OCI-LY3 (cell line): Measurements from ENCODE around the gene DSTYK.

Experiments
- H2AFZ ChIP-seq: fragments of 200-600, 300-600 bp; shearing (Covaris generic); 2 replicates; pipeline ENCODE4 v1.6.0; 2014; ENCODE audit warnings: antibody characterized with exemption, low read depth, low read length
- H3K27ac ChIP-seq: fragments of 200-600, 300-600 bp; sonication (generic); 2 replicates; pipeline ENCODE4 v1.5.1; 2014; ENCODE audit warnings: mild to moderate bottlenecking, low read length, moderate library complexity, mixed read lengths
- H3K27me3 ChIP-seq: fragments of 200-600, 300-600 bp; sonication (generic); 2 replicates; pipeline ENCODE4 v1.6.1; 2014; ENCODE audit warnings: low read depth, low read length, mixed read lengths
- H3K36me3 ChIP-seq: fragments of 200-600, 300-600 bp; sonication (generic); replicated peaks from 2 replicates; pipeline ENCODE3; 2014; ENCODE audit warnings: low read depth, low read length, mixed read lengths
- H3K4me1 ChIP-seq: fragments of 300-600, 200-600 bp; sonication (generic); 2 replicates; pipeline ENCODE4 v1.6.1; 2014; ENCODE audit warnings: low read length, mixed read lengths
- H3K4me2 ChIP-seq: fragments of 200-600, 300-600 bp; sonication (generic); 2 replicates; pipeline ENCODE4 v1.6.1; 2014; ENCODE audit warnings: low read length, mixed read lengths
- H3K4me3 ChIP-seq: fragments of 300-600, 200-600 bp; sonication (generic); 2 replicates; pipeline ENCODE4 v1.5.1; 2014; ENCODE audit warnings: antibody characterized with exemption, mild to moderate bottlenecking, low read length, moderate library complexity
- H3K79me2 ChIP-seq: fragments of 300-600, 200-600 bp; shearing (Covaris generic); 2 replicates; pipeline ENCODE4 v1.6.1; 2014; ENCODE audit warnings: mild to moderate bottlenecking, low read length, mixed read lengths
- H3K9ac ChIP-seq: fragments of 300-600, 200-600 bp; shearing (Covaris generic); 2 replicates; pipeline ENCODE4 v1.6.0; 2014; ENCODE audit warnings: mild to moderate bottlenecking, low read length, moderate library complexity
- H3K9me3 ChIP-seq: fragments of 200-600, 300-600 bp; shearing (Covaris generic); 2 replicates; pipeline ENCODE4 v1.6.1; 2014; ENCODE audit warnings: low read length, mixed read lengths; ENCODE audit not compliant: insufficient read depth
- H4K20me1 ChIP-seq: fragments of 200-600, 300-600 bp; sonication (generic); 2 replicates; pipeline ENCODE4 v1.6.1; 2016; ENCODE audit warnings: low read length, mixed read lengths; ENCODE audit not compliant: insufficient read depth
- EZH2phosphoT487 ChIP-seq: fragments of 200-600 bp; shearing (Covaris generic); IDR thresholded peaks from 2 replicates; pipeline ENCODE4 v1.6.1; 2018; ENCODE audit warnings: antibody characterized with exemption, mixed run types, low read depth
- TF ChIP-seq, protein P1 (sequence below): fragments of 200-600, 300-600 bp; sonication (generic); IDR thresholded peaks from 2 replicates; pipeline ENCODE4 v1.5.1; 2014; ENCODE audit warnings: antibody characterized with exemption, low read length, low read depth

The DSTYK gene

DNA sequence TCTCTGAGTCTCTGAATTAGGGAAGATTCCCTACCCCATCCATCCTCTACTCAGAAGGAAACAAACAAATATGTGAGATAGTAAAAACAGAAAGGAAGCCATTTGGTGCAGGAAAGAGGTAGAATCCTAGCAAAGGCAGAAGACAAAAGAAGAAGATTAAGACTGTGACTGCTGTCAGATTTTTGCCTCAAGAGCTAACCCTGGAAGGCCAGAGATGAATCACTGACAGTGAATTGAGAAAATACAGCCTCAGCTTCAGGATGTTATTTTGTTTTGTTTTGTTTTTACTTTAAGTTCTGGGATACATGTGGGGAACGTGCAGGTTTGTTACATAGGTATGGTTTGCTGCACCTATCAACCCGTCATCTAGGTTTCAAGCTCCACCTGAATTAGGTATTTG lies 31.7 kb downstream of the DSTYK start:
- H3K27ac ChIP-seq = no peak overlapping the region
- no peak overlapping the region for H3K4me3 ChIP-seq
- H3K79me2 ChIP-seq = no peaks in the 10 kb centered on the region
- H3K36me3 ChIP-seq = no peaks in the 10 kb centered on the region
- TF ChIP-seq EZH2phosphoT487 = no peak
- TF ChIP-seq, protein P1, sequence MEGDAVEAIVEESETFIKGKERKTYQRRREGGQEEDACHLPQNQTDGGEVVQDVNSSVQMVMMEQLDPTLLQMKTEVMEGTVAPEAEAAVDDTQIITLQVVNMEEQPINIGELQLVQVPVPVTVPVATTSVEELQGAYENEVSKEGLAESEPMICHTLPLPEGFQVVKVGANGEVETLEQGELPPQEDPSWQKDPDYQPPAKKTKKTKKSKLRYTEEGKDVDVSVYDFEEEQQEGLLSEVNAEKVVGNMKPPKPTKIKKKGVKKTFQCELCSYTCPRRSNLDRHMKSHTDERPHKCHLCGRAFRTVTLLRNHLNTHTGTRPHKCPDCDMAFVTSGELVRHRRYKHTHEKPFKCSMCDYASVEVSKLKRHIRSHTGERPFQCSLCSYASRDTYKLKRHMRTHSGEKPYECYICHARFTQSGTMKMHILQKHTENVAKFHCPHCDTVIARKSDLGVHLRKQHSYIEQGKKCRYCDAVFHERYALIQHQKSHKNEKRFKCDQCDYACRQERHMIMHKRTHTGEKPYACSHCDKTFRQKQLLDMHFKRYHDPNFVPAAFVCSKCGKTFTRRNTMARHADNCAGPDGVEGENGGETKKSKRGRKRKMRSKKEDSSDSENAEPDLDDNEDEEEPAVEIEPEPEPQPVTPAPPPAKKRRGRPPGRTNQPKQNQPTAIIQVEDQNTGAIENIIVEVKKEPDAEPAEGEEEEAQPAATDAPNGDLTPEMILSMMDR = no peak
- H3K4me1 ChIP-seq = no peaks in the 10 kb centered on the region
- no peak overlapping the region for H3K4me2 ChIP-seq
- H3K9ac ChIP-seq = no peak overlapping the region
- no peaks in the 10 kb centered on the region for H4K20me1 ChIP-seq
- H3K9me3 ChIP-seq = no peaks in the 10 kb centered on the region
- no peak overlapping the region for H2AFZ ChIP-seq
- H3K27me3 ChIP-seq = no peaks in the 10 kb centered on the region

DNA sequence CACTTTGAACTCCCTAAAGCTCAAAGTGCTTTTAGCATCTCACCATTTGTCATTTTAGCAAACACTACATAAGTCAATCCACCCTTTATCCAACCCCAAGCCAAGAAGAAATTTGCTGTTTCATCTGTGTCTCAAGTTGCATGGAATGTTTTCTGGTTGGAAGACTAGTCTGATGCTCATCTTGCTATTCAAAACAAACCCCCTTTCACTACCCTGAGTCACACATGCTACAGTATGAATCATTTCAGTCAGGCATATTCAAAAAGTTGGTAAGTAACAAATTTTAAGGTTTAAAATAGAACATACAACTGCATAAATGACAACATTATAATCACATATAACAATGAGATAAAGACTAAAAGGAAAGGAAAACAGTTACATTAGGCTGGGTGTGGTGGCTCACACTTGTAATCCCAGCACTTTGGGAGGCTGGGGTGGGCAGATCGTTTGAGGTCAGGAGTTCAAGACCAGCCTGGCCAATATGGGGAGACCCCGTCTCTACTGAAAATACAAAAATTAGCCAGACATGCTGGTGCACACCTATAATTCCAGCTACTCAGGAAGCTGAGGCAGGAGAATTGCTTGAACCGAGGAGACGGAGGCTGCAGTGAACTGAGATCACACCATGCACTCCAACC lies 38.7 kb downstream of the DSTYK start:
- Histone ChIP-seq H3K4me3 (no peak overlapping the region), H3K79me2 (no peaks in the 10 kb centered on the region), H3K4me2 (no peak overlapping the region), H3K9ac (no peak overlapping the region), H3K27me3 (no peaks in the 10 kb centered on the region), H4K20me1 (peaks cover 3% of the 10 kb centered on the region; the same call in 1 of the 2 replicates), H3K4me1 (no peaks in the 10 kb centered on the region; the same call in 1 of the 2 replicates), H3K36me3 (peaks cover 8% of the 10 kb centered on the region), H3K27ac (no peak overlapping the region), H3K9me3 (no peaks in the 10 kb centered on the region), H2AFZ (no peak overlapping the region)
- TF ChIP-seq EZH2phosphoT487 = no peak

DNA sequence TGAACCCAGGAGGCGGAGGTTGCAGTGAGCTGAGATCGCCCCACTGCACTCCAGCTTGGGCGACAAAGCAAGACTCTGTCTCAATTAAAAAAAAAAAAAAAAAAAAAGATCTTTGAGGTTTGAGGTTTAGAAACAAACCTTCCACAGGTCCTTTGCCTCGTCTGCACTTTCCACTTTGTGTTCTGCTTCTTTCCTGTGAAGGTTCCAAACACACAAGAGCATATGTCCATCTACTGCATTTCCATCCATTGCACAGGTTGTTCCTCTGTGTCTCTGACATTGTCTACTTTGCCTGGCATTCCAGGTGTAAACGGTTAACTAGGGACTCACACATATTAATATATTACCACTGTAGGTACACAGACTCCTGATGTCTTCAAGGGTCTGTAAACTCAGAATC lies 40.1 kb downstream of the DSTYK start:
- peaks cover 3% of the 10 kb centered on the region; the same call in 1 of the 2 replicates for H4K20me1 ChIP-seq
- H2AFZ ChIP-seq = no peak overlapping the region
- peaks cover 8% of the 10 kb centered on the region for H3K36me3 ChIP-seq
- H3K79me2 ChIP-seq = no peaks in the 10 kb centered on the region
- no peaks in the 10 kb centered on the region for H3K27me3 ChIP-seq
- no peak overlapping the region for H3K4me3 ChIP-seq
- TF ChIP-seq, protein P1 = no peak
- TF ChIP-seq EZH2phosphoT487 = no peak
- H3K4me1 ChIP-seq = no peaks in the 10 kb centered on the region; the same call in 1 of the 2 replicates
- no peak overlapping the region for H3K4me2 ChIP-seq
- H3K9ac ChIP-seq = no peak overlapping the region
- H3K9me3 ChIP-seq = no peaks in the 10 kb centered on the region
- no peak overlapping the region for H3K27ac ChIP-seq

DNA sequence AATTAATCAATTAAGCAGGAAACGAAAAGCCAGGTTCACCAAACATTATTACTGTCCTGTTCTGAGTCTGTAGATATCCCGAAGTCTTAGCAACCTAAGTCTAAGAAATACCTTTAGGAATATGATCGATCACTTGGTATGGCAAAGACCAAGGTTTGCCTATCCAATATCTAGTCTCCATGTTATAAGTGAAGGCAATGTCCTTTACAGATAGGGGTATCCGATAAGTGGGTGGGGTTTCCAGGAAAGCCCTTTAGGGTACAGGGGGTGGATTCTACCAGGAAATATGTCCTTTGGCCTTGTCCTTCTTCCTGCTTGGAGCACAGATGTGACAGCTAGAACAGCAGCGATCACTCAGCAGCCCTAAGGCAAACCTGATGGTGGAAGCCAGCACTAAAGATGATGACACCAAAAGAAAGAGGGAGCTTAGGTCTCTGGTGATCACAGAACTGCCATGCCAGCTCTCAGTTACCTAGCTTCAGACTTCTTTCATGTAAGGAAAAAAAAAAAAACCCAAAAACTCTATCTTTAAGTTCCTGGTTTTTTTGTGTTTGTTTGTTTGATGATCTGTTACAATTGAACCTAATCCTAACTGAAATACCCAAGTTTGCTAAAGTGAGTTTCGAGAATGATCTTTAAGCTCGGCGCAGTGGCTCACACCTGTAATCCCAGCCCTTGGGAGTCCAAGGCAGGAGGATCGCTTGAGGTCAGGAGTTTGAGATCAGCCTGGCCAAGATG lies 40.8 kb downstream of the DSTYK start:
- Histone ChIP-seq H3K27me3 (no peaks in the 10 kb centered on the region), H3K4me1 (no peaks in the 10 kb centered on the region; the same call in 1 of the 2 replicates), H3K9me3 (no peaks in the 10 kb centered on the region), H3K4me3 (no peak overlapping the region), H3K36me3 (peaks cover 8% of the 10 kb centered on the region), H2AFZ (no peak overlapping the region), H3K27ac (no peak overlapping the region), H3K4me2 (no peak overlapping the region), H3K79me2 (no peaks in the 10 kb centered on the region), H3K9ac (no peak overlapping the region), H4K20me1 (peaks cover 3% of the 10 kb centered on the region; the same call in 1 of the 2 replicates)
- TF ChIP-seq EZH2phosphoT487 = no peak
- TF ChIP-seq, protein P1 = no peak
